ENCODE results near the gene SLC48A1. TPM values are rescaled to one million over a fixed set of nuclear protein-coding genes. Genes with fewer than 3 reads are reported as not detected.

The SLC48A1 gene
- total RNA-seq, 2 donors from 2014 or later, result 39.0 to 52.5 TPM

GRCh38 chr12:47767216-47767724 is 5.8 kb upstream of the SLC48A1 start:
- intact Hi-C loops (cut with DNase I), result no loop called here
- Histone ChIP-seq H3K27me3 (replicated peaks; ENCODE audit: insufficient read depth) (no peaks in the 10 kb centered on the region), H3K9me3 (no peaks in the 10 kb centered on the region), H3K4me1 (replicated peaks) (no peaks in the 10 kb centered on the region), H3K36me3 (no peaks in the 10 kb centered on the region), H3K27ac (no peak overlapping the region), H3K4me3 (no peak overlapping the region)
- DNase-seq (ENCODE audit: low spot score), result peak; percentile 52
- WGBS, result 49% methylated on average over 4 of the region's 4 CpGs
- TF ChIP-seq, protein P1, sequence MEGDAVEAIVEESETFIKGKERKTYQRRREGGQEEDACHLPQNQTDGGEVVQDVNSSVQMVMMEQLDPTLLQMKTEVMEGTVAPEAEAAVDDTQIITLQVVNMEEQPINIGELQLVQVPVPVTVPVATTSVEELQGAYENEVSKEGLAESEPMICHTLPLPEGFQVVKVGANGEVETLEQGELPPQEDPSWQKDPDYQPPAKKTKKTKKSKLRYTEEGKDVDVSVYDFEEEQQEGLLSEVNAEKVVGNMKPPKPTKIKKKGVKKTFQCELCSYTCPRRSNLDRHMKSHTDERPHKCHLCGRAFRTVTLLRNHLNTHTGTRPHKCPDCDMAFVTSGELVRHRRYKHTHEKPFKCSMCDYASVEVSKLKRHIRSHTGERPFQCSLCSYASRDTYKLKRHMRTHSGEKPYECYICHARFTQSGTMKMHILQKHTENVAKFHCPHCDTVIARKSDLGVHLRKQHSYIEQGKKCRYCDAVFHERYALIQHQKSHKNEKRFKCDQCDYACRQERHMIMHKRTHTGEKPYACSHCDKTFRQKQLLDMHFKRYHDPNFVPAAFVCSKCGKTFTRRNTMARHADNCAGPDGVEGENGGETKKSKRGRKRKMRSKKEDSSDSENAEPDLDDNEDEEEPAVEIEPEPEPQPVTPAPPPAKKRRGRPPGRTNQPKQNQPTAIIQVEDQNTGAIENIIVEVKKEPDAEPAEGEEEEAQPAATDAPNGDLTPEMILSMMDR (IDR thresholded peaks at IDR 0.05), result peak; percentile 23 to 76 (median 68)
- TF ChIP-seq POLR2A (IDR thresholded peaks at IDR 0.05), result no peak
- peak; percentile 35 for TF ChIP-seq POLR2AphosphoS5 (IDR thresholded peaks at IDR 0.05)

DNA sequence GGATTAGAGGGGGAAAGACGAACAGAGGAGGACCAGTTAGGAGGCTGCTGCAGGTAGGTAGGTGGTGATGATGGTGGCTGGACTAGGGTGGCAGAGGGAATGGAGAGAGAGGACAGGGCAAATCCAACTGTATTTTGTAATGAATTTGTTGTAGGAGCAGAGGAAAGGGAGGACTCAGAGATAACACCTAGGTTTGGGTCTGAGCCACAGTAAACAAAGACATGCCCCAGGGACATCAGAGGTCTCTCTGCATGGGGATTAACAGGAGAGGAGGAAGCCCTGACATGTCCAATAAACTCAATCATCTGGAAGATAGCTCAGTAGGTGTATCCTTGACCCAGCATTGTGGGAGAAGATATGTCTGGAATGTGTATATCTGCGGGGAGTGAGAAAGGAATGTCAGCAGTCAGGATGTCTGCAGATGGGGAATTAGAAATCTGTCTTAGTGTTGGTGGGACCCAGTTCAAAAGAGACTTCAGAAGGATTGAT is 4.7 kb upstream of the SLC48A1 start:
- no peak for DNase-seq (ENCODE audit: low spot score)
- no peaks in the 10 kb centered on the region for H3K27me3 ChIP-seq (replicated peaks; ENCODE audit: insufficient read depth)
- intact Hi-C loops (cut with DNase I), result no loop called here
- H3K36me3 ChIP-seq, result no peaks in the 10 kb centered on the region
- no peaks in the 10 kb centered on the region for H3K9me3 ChIP-seq
- H3K4me3 ChIP-seq, result no peak overlapping the region
- no peaks in the 10 kb centered on the region for H3K4me1 ChIP-seq (replicated peaks)
- H3K27ac ChIP-seq, result no peak overlapping the region
- TF ChIP-seq POLR2A (IDR thresholded peaks at IDR 0.05) (no peak), POLR2AphosphoS5 (IDR thresholded peaks at IDR 0.05) (no peak)
- TF ChIP-seq, protein P1 (IDR thresholded peaks at IDR 0.05), result no peak
- 35% methylated on average over 2 of the region's 2 CpGs for WGBS

DNA sequence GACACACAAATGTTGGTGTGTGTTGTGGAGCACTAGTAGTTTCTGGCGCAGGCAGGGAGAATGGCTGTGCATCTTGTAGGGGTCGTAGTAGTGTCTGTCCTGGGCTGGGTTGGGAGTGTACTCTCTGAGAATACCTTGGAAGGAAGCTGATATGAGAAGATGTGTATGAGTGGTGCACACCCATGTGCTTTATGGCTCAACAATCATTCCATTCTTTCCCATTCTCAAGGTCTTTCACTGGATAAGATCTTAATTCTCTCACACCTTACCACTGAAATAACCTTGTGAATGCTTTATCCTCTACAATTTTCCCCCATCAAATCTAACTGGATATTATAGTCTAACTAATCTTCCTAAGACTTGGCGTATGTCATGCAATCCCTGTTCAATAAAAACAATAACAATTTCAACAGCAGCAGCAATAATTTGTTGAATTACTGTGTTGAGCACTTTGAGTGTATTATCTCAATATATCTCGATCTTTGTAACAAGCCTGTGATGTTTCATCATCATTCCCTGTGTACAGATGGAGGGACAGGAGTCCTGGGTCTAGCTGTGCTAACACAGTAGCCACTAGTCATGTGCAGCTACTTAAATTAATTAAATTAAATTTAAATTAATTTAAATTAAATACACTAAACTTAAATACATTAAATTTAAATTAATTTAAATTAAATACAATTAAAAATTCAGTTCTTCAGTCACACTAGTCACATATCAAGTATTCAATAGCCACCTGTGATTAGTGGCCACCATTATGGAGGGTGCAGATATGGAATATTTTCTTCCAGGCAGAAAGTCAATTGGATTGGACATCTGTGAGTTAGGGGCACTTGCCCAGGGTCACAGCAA is 3.6 kb upstream of the SLC48A1 start:
- WGBS, result 91% methylated on average over 4 of the region's 4 CpGs
- Histone ChIP-seq H3K9me3 (no peaks in the 10 kb centered on the region), H3K4me1 (replicated peaks) (no peaks in the 10 kb centered on the region), H3K27me3 (replicated peaks; ENCODE audit: insufficient read depth) (no peaks in the 10 kb centered on the region), H3K27ac (no peak overlapping the region), H3K4me3 (no peak overlapping the region), H3K36me3 (no peaks in the 10 kb centered on the region)
- TF ChIP-seq POLR2AphosphoS5 (IDR thresholded peaks at IDR 0.05) (no peak), POLR2A (IDR thresholded peaks at IDR 0.05) (no peak)
- TF ChIP-seq, protein P1 (IDR thresholded peaks at IDR 0.05), result no peak
- DNase-seq (ENCODE audit: low spot score), result no peak
- intact Hi-C loops (cut with DNase I), result no loop called here

GRCh38 chr12:47770086-47770726 is 2.8 kb upstream of the SLC48A1 start:
- Histone ChIP-seq H3K4me3 (no peak overlapping the region), H3K4me1 (replicated peaks) (no peaks in the 10 kb centered on the region), H3K27ac (no peak overlapping the region), H3K36me3 (no peaks in the 10 kb centered on the region), H3K27me3 (replicated peaks; ENCODE audit: insufficient read depth) (no peaks in the 10 kb centered on the region), H3K9me3 (no peaks in the 10 kb centered on the region)
- WGBS, result 77% methylated on average over 3 of the region's 3 CpGs
- DNase-seq (ENCODE audit: low spot score), result no peak
- TF ChIP-seq, protein P1 (IDR thresholded peaks at IDR 0.05), result no peak
- no peak for TF ChIP-seq POLR2A (IDR thresholded peaks at IDR 0.05)
- no peak for TF ChIP-seq POLR2AphosphoS5 (IDR thresholded peaks at IDR 0.05)
- intact Hi-C loops (cut with DNase I), result no loop called here

Data from prostate gland (tissue), 2 donors.